Right lung (tissue), 5 donors: ENCODE data around the gene PPM1N. TPM values are rescaled to one million over a fixed set of nuclear protein-coding genes. Genes with fewer than 3 reads are reported as not detected.

Source experiments
- DNase-seq, 2 donors: peaks; one replicate each; pipeline ENCODE4 v3.0.0-alpha.2; 2013
- polyA plus RNA-seq, 5 donors: library from polyadenylated mRNA; unstranded; fragments of 120-200 nt; gene quantifications; one replicate each; pipeline versions ENCODE4 v1.2.1 to v1.2.3, GENCODE V29; 2013; ENCODE audit warnings: inconsistent platforms in 1 of 5, low replicate concordance in 1 of 5; ENCODE audit not compliant: insufficient read length in 5 of 5, insufficient read depth in 1 of 5

The PPM1N gene
- polyA plus RNA-seq, 5 donors, result 0.15 to 0.49 (median 0.28) TPM

- DNase-seq, result no peak
Measured at GRCh38 chr19:45528149-45528743, 30.0 kb downstream of the PPM1N start.

- no peak for DNase-seq
Measured at GRCh38 chr19:45528744-45529419, 30.6 kb downstream of the PPM1N start.

- DNase-seq, result no peak
Measured at GRCh38 chr19:45529420-45529785, 31.2 kb downstream of the PPM1N start.

DNA sequence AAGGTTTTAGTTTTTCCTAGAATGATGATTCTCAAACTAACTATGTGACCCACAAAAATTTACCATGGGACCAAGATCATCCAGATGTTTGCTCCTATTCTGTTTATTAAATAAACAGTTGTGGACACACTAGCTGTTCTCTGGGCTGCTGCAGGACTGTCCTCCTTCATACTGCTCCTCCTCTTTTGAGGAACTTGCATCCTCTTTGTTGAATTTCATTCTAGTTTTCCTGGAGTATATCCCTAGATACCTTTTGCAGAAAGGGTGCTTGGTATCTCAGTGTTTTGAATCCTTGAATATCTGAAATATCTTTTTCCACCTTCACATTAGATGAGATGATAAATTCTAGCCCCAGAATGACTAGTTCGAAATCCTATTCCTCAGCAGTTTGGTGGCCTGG is 33.1 kb downstream of the PPM1N start:
- no peak for DNase-seq

DNA sequence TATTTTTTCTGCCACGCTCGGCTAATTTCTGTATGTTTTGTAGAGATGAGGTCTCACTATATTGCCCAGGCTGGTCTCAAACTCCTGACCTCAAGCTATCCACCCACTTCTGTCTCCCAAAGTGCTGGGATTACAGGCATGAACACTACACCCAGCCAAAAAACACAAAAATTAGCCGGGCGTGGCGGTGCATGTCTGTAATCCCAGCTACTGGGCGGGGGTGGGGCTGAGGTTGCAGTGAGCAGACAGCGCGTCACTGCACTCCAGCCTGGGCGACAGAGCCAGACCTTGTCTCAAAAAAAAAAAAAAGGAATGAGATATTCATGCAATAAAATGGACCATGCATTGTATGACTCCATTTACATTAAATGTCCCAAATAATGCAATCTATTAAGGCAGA is 41.2 kb downstream of the PPM1N start:
- no peak for DNase-seq

DNA sequence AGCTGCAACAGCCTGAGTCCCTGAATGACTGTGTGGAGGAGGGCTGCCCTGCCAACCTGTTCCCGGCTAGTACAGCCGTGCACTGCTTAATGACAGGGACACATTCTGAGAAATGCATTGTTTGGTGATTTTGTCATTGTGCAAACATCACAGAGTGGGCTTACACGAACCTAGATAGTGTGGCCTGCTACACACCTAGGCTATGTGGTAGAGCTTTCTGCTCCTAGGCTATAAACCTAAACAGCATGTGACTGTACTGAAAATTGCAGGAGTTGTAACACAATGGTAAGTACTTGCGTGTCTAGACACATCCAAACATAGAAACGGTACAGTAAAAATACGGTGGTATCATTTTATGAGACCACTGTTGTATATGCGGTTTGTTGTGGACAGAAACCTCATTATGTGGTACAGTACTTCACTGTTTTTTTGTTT is 44.0 kb downstream of the PPM1N start:
- no peak for DNase-seq

GRCh38 chr19:45547211-45547770 is 49.0 kb downstream of the PPM1N start:
- DNase-seq, result no peak

DNA sequence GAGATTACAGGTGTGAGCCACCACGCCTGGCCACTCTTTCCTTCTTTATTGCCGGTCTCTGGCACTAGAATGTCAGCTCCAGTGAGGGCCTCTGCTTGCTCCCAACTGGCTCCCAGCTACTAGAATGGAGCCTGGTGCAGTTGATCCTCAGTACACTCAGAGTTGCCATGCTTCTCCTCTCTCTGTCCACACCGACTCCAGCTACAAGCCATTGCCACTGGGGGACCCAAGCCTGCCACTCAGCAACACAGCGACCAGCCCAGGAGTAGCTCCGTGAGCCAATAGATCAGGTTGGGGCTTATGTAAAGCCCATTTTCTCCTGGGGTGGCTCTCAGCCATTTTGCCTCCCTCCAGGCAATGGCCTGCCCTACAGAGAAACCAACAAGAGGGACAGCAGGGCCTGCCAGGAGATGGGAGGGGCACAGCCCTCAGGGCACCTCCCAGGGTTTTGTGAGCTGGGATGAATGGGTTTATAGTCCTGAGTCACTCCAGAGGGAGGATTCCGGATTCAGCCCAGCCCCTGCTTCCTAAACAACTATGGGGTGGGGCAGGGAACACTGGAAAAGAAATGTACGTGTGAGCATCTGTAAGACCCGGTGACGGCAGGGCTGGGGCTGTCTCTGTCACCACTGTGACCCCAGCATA is 49.8 kb downstream of the PPM1N start:
- DNase-seq, result no peak

Other genes starting within 250 kb of the PPM1N start
- gene MARK4, start 247.2 kb upstream of the PPM1N start, polyA plus RNA-seq, result 10 to 100 TPM; 24.9 to 40.4 (median 38.9) TPM
- gene CKM, start 175.6 kb upstream of the PPM1N start, polyA plus RNA-seq, result 100 to 1,000 TPM in 1 of 5 donors, 1 to 10 TPM in 2, under 1 TPM in 2; 0.23 to 137 (median 1.3) TPM
- gene KLC3, start 157.7 kb upstream of the PPM1N start, polyA plus RNA-seq, result 1 to 10 TPM in 1 of 5 donors, under 1 TPM in 4; 0.34 to 1.2 (median 0.65) TPM
- gene ERCC2, start 127.9 kb upstream of the PPM1N start, polyA plus RNA-seq, result 10 to 100 TPM; 27.8 to 35.8 (median 32.2) TPM
- gene PPP1R13L, start 93.4 kb upstream of the PPM1N start, polyA plus RNA-seq, result 10 to 100 TPM; 11.2 to 20.0 (median 13.6) TPM
- gene POLR1G, start 91.8 kb upstream of the PPM1N start, polyA plus RNA-seq, result 1 to 10 TPM; 2.8 to 5.5 (median 3.6) TPM
- gene ERCC1, start 74.5 kb upstream of the PPM1N start, polyA plus RNA-seq, result 100 to 1,000 TPM in 1 of 5 donors, 10 to 100 TPM in 4; 77.2 to 123 (median 93.4) TPM
- gene FOSB, start 30.4 kb upstream of the PPM1N start, polyA plus RNA-seq, result 100 to 1,000 TPM in 4 of 5 donors, 10 to 100 TPM in 1; 15.5 to 269 (median 169) TPM
- gene RTN2, start 1.4 kb upstream of the PPM1N start, polyA plus RNA-seq, result 10 to 100 TPM; 10.1 to 14.7 (median 11.2) TPM
- 10 to 100 TPM; 47.8 to 59.7 (median 57.2) TPM for gene VASP, start 9.0 kb downstream of the PPM1N start, polyA plus RNA-seq
- gene OPA3, start 86.4 kb downstream of the PPM1N start, polyA plus RNA-seq, result 1 to 10 TPM; 5.8 to 9.4 (median 6.0) TPM
- 1 to 10 TPM; 2.5 to 5.3 (median 3.7) TPM for gene GPR4, start 103.8 kb downstream of the PPM1N start, polyA plus RNA-seq
- 10 to 100 TPM; 24.3 to 31.4 (median 29.8) TPM for gene EML2, start 141.0 kb downstream of the PPM1N start, polyA plus RNA-seq
- gene GIPR, start 169.8 kb downstream of the PPM1N start, polyA plus RNA-seq, result 1 to 10 TPM; 2.8 to 8.7 (median 5.2) TPM
- 100 to 1,000 TPM; 328 to 445 (median 361) TPM for gene SNRPD2, start 193.5 kb downstream of the PPM1N start, polyA plus RNA-seq
- 10 to 100 TPM in 4 of 5 donors, 1 to 10 TPM in 1; 7.2 to 14.6 (median 11.4) TPM for gene QPCTL, start 194.2 kb downstream of the PPM1N start, polyA plus RNA-seq
- gene FBXO46, start 232.5 kb downstream of the PPM1N start, polyA plus RNA-seq, result 10 to 100 TPM; 10.2 to 22.1 (median 17.6) TPM
- gene MEIOSIN, start 235.0 kb downstream of the PPM1N start, polyA plus RNA-seq, result not detected